HepG2 (cell line): ENCODE measurements around the gene GPSM1. TPM values are rescaled to one million over a fixed set of nuclear protein-coding genes. Genes with fewer than 3 reads are reported as not detected.

ENCODE experiments used
- ATAC-seq: fragments of 200-7000 bp; cut with Tn5 transposase; 3 replicates; pipeline ENCODE4 v1.9.1; 2020; ENCODE audit warnings: mild to moderate bottlenecking, moderate library complexity
- BruUV-seq: library from RNA; stranded (reverse); fragments of 400-500 nt; replicated peaks from 2 replicates; lab custom pipeline; 2021; lab: Mats Ljungman, UMichigan
- CTCF ChIA-PET: fragments of 300-600 bp; formaldehyde crosslinking; extraction: SDS; loops from one replicate; lab custom pipeline; 2021; ENCODE audit warnings: low total read pairs, inconsistent platforms, low intra/inter-chr PET ratio; lab: Yijun Ruan, JAX
- POLR2A ChIA-PET: fragments of 350-600 bp; sonication (Branson Sonifier 250); formaldehyde crosslinking; loops from one replicate; lab custom pipeline; 2020; ENCODE audit warnings: antibody characterized with exemption, inconsistent platforms; lab: Yijun Ruan, JAX
- DNase-seq: peaks from one replicate; pipeline ENCODE4 v3.0.0-alpha.2; 2015; ENCODE audit warnings: low spot score
- FAIRE-seq: peaks from 3 replicates; lab custom pipeline; 2011; peaks lifted over from hg19 to GRCh38; lab: Jason Lieb, UNC
- H2AFZ ChIP-seq: one replicate; pipeline ENCODE4 v1.6.1; 2011; ENCODE audit warnings: low read length, inconsistent platforms
- H3K27ac ChIP-seq: fragments of 300-600 bp; 3 replicates; pipeline ENCODE4 v1.8.0; 2011; ENCODE audit warnings: mixed run types, mild to moderate bottlenecking, mixed read lengths, low read length, inconsistent platforms; ENCODE audit not compliant: insufficient read depth; ENCODE audit errors: extremely low read length
- H3K27me3 ChIP-seq, 2 experiments: fragments of 200-600 bp in 1 of 2; 2 replicates in 1 of 2; 3 replicates in 1 of 2; pipeline versions ENCODE4 v1.6.0 to v1.8.0; 2011; ENCODE audit warnings: low read length in 2 of 2, mild to moderate bottlenecking in 2 of 2, moderate library complexity in 2 of 2, inconsistent platforms in 1 of 2; ENCODE audit not compliant: insufficient read depth in 2 of 2, control insufficient read depth in 1 of 2
- H3K36me3 ChIP-seq, 2 experiments: fragments of 200-600 bp in 1 of 2; replicated peaks in 1 of 2; 2 replicates in 1 of 2; 3 replicates in 1 of 2; pipeline versions ENCODE4 v1.5.1 to v1.8.0; 2011; ENCODE audit warnings: low read length in 2 of 2, inconsistent platforms in 1 of 2; ENCODE audit not compliant: insufficient read depth in 2 of 2, control insufficient read depth in 1 of 2
- H3K4me1 ChIP-seq: 2 replicates; pipeline ENCODE4 v1.5.1; 2012; ENCODE audit warnings: low read length, inconsistent platforms; ENCODE audit not compliant: insufficient read depth
- H3K4me2 ChIP-seq: 2 replicates; pipeline ENCODE4 v1.6.0; 2011; ENCODE audit warnings: low read depth, low read length, inconsistent platforms
- H3K4me3 ChIP-seq, 3 experiments: fragments of 200-600 bp in 1 of 3; sonication (generic), shearing (Covaris generic) in 1 of 3; replicated peaks in 1 of 3; 2 replicates each; pipeline ENCODE4 v1.5.1; 2011 to 2016; ENCODE audit warnings: low read length in 3 of 3, inconsistent platforms in 2 of 3, low read depth in 2 of 3, mild to moderate bottlenecking in 2 of 3, control low read depth in 1 of 3, mixed read lengths in 1 of 3; ENCODE audit not compliant: insufficient read depth in 1 of 3
- H3K79me2 ChIP-seq: one replicate; pipeline ENCODE4 v1.6.1; 2011; ENCODE audit warnings: low read length, inconsistent platforms; ENCODE audit not compliant: insufficient read depth
- H3K9ac ChIP-seq: 2 replicates; pipeline ENCODE4 v1.6.0; 2011; ENCODE audit warnings: mild to moderate bottlenecking, low read depth, low read length, inconsistent platforms; ENCODE audit not compliant: insufficient read depth
- H3K9me3 ChIP-seq: 2 replicates; pipeline ENCODE4 v1.5.1; 2012; ENCODE audit warnings: mild to moderate bottlenecking, low read length
- H4K20me1 ChIP-seq: 2 replicates; pipeline ENCODE4 v1.6.0; 2011; ENCODE audit warnings: inconsistent platforms, mild to moderate bottlenecking, low read length, moderate library complexity; ENCODE audit not compliant: insufficient read depth
- ARHGAP35 ChIP-seq: sonication (generic); formaldehyde crosslinking; IDR thresholded peaks from 2 replicates; pipeline ENCODE4 v1.9.0; 2022; ENCODE audit warnings: mild to moderate bottlenecking, inconsistent platforms, moderate library complexity, missing genetic modification reagents, borderline replicate concordance
- CEBPB ChIP-seq: IDR thresholded peaks from 2 replicates; pipeline ENCODE4 v1.6.1; 2011; ENCODE audit warnings: low read depth, low read length, improper control_type of control experiment, borderline replicate concordance
- DBP ChIP-seq: sonication (generic); formaldehyde crosslinking; IDR thresholded peaks from 2 replicates; pipeline ENCODE4 v1.4.0; 2020; ENCODE audit warnings: missing genetic modification reagents; ENCODE audit errors: not compliant biosample characterization
- HNF4A ChIP-seq: sonication (generic); formaldehyde crosslinking; IDR thresholded peaks from 2 replicates; pipeline ENCODE4 v1.4.0; 2020; ENCODE audit warnings: missing genetic modification reagents
- NFRKB ChIP-seq: fragments of 450-650 bp; IDR thresholded peaks from 2 replicates; pipeline ENCODE4 v1.6.1; 2017
- SMC3 ChIP-seq: IDR thresholded peaks from 2 replicates; pipeline ENCODE4 v1.6.1; 2011; ENCODE audit warnings: low read length, improper control_type of control experiment
- ZNF383 ChIP-seq: sonication (generic); formaldehyde crosslinking; IDR thresholded peaks from 2 replicates; pipeline ENCODE4 v1.4.0; 2020; ENCODE audit warnings: missing genetic modification reagents, mild to moderate bottlenecking, borderline replicate concordance
- ZNF609 ChIP-seq: sonication (generic); formaldehyde crosslinking; IDR thresholded peaks from 2 replicates; pipeline ENCODE4 v1.4.0; 2020; ENCODE audit warnings: mild to moderate bottlenecking, missing genetic modification reagents, borderline replicate concordance
- WGBS: methylation state at CpG from one replicate; pipeline ENCODE4 v1.1.6; 2017; ENCODE audit warnings: low lambda C conversion rate; 5-methylcytosine and 5-hydroxymethylcytosine counted together
- in situ Hi-C: cut with HindIII; loops from 2 replicates; pipeline ENCODE4 v1.10.0; 2017; ENCODE audit warnings: low pct_unique_long_range_greater_than_20kb; ENCODE audit not compliant: extremely low pct_ligation_motif_present
- intact Hi-C: fragments of 100-400 bp; cut with micrococcal nuclease; formaldehyde crosslinking; loops from one replicate; pipeline ENCODE4 v1.10.0; 2022; ENCODE audit not compliant: unreplicated experiment
- polyA plus RNA-seq, 8 experiments: library from polyadenylated mRNA; depleted of rRNA in 3 of 8; stranded (reverse) in 7 of 8; unstranded in 1 of 8; fragments of >200 nt; fragmentation: Illumina TruSeq in 4 of 8; extraction: Trizol in 4 of 8; gene quantifications; 2 replicates each; pipeline versions ENCODE4 v1.2.1 to v1.2.3, GENCODE V29; 2011 to 2016; ENCODE audit warnings: low read depth in 4 of 8, missing spikeins in 1 of 8, mixed read lengths in 1 of 8; ENCODE audit not compliant: insufficient read depth in 1 of 8
- total RNA-seq, 5 experiments: library from RNA; depleted of rRNA; stranded (reverse); fragments of >200 nt; fragmentation: Illumina TruSeq; extraction: Trizol; gene quantifications; 2 replicates each; pipeline ENCODE4 v1.2.3, GENCODE V29; 2016; ENCODE audit warnings: low read depth in 1 of 5

GPSM1 gene
- total and polyA plus RNA-seq, 2 of the 13 experiments (the other 11 are each of a cell fraction or from before 2014, with no cell fraction given) = 1.0 to 2.4 TPM

GRCh38 chr9:136396219-136396515 is 68.8 kb downstream of the GPSM1 start:
- POLR2A ChIA-PET = no interaction called here

More at GRCh38 chr9:136396219-136396515, 68.8 kb downstream of the GPSM1 start:
- CTCF ChIA-PET = no interaction called here
- FAIRE-seq = no peak
- no peak overlapping the region for H3K9ac ChIP-seq
- 0 out of 2 replicates have a peak, but pooled peaks cover 2% of the 10 kb centered on the region for H4K20me1 ChIP-seq
- no peaks in the 10 kb centered on the region for H3K27me3 ChIP-seq
- TF ChIP-seq DBP (no peak), NFRKB (no peak), ARHGAP35 (CRISPR knock-in tag) (no peak), SMC3 (no peak), HNF4A (CRISPR knock-in tag) (no peak), ZNF383 (no peak), ZNF609 (CRISPR knock-in tag) (no peak), CEBPB (no peak)
- DNase-seq = no peak
- no TSS peak for BruUV-seq
- no peak overlapping the region for H3K4me2 ChIP-seq
- H3K4me3 ChIP-seq = no peak overlapping the region
- H3K4me1 ChIP-seq = peaks cover 20% of the 10 kb centered on the region
- 93% methylated on average over 3 of the region's 4 CpGs for WGBS
- in situ Hi-C loops (no loop called here), intact Hi-C loops (no loop called here)
- peaks cover 21% of the 10 kb centered on the region for H3K79me2 ChIP-seq
- no peaks in the 10 kb centered on the region for H3K9me3 ChIP-seq
- no peak overlapping the region for H2AFZ ChIP-seq
- H3K27ac ChIP-seq = no peak overlapping the region
- peaks cover 25 to 56% of the 10 kb centered on the region in 2 experiments; a peak in 4 of 5 replicates for H3K36me3 ChIP-seq
- ATAC-seq = no peak
